Measurements from ENCODE around the gene PIEZO2.

Gene PIEZO2

GRCh38 chr18:10896851-10897250 lies 252.5 kb downstream of the PIEZO2 start:
- Histone ChIP-seq H4K20me1 (ENCODE audit: low read depth, low read length) (no peaks in the 10 kb centered on the region), H3K4me2 (ENCODE audit: low read depth, low read length, poor library complexity, severe bottlenecking) (no peak overlapping the region), H3K9me3 (ENCODE audit: insufficient read depth, low read length) (no peaks in the 10 kb centered on the region), H3K79me2 (ENCODE audit: insufficient read depth, low read length) (no peaks in the 10 kb centered on the region), H3K36me3 (ENCODE audit: low read length) (no peaks in the 10 kb centered on the region), H3F3A (ENCODE audit: insufficient read depth) (no peaks in the 10 kb centered on the region), H3K27me3 (ENCODE audit: low read length) (no peaks in the 10 kb centered on the region), H2AFZ (ENCODE audit: low read depth, low read length, severe bottlenecking) (no peak overlapping the region), H3K9ac (ENCODE audit: low read length) (no peak overlapping the region), H3K9me2 (replicated peaks; ENCODE audit: insufficient read depth, low read length) (no peaks in the 10 kb centered on the region), H3K27ac (ENCODE audit: low read depth, low read length) (no peak overlapping the region), H3K4me3 (ENCODE audit: insufficient read depth, low read length, poor library complexity, severe bottlenecking) (no peak overlapping the region)
- TF ChIP-seq EZH2phosphoT487 (conservative IDR thresholded peaks at IDR 0.05; ENCODE audit: low read length), result no peak
- TF ChIP-seq CTCF (IDR thresholded peaks at IDR 0.05; ENCODE audit: insufficient read depth, low read length, poor library complexity, severe bottlenecking), result no peak

- TF ChIP-seq CTCF (IDR thresholded peaks at IDR 0.05; ENCODE audit: insufficient read depth, low read length, poor library complexity, severe bottlenecking) (no peak), EZH2phosphoT487 (conservative IDR thresholded peaks at IDR 0.05; ENCODE audit: low read length) (no peak)
- Histone ChIP-seq H2AFZ (ENCODE audit: low read depth, low read length, severe bottlenecking) (no peak overlapping the region), H3K9me2 (replicated peaks; ENCODE audit: insufficient read depth, low read length) (no peaks in the 10 kb centered on the region), H3K79me2 (ENCODE audit: insufficient read depth, low read length) (no peaks in the 10 kb centered on the region), H3F3A (ENCODE audit: insufficient read depth) (no peaks in the 10 kb centered on the region), H3K9ac (ENCODE audit: low read length) (no peak overlapping the region), H3K27me3 (ENCODE audit: low read length) (no peaks in the 10 kb centered on the region), H3K4me2 (ENCODE audit: low read depth, low read length, poor library complexity, severe bottlenecking) (no peak overlapping the region), H3K9me3 (ENCODE audit: insufficient read depth, low read length) (no peaks in the 10 kb centered on the region), H3K4me3 (ENCODE audit: insufficient read depth, low read length, poor library complexity, severe bottlenecking) (no peak overlapping the region), H4K20me1 (ENCODE audit: low read depth, low read length) (no peaks in the 10 kb centered on the region), H3K36me3 (ENCODE audit: low read length) (no peaks in the 10 kb centered on the region), H3K27ac (ENCODE audit: low read depth, low read length) (no peak overlapping the region)
Measured at GRCh38 chr18:10895976-10896375, 253.4 kb downstream of the PIEZO2 start.

GRCh38 chr18:10894501-10894900 lies 254.9 kb downstream of the PIEZO2 start:
- Histone ChIP-seq H3K27me3 (ENCODE audit: low read length) (no peaks in the 10 kb centered on the region), H3K9me3 (ENCODE audit: insufficient read depth, low read length) (no peaks in the 10 kb centered on the region), H4K20me1 (ENCODE audit: low read depth, low read length) (no peaks in the 10 kb centered on the region), H3K4me2 (ENCODE audit: low read depth, low read length, poor library complexity, severe bottlenecking) (no peak overlapping the region), H3K4me3 (ENCODE audit: insufficient read depth, low read length, poor library complexity, severe bottlenecking) (no peak overlapping the region), H3K9me2 (replicated peaks; ENCODE audit: insufficient read depth, low read length) (no peaks in the 10 kb centered on the region), H3K36me3 (ENCODE audit: low read length) (no peaks in the 10 kb centered on the region), H3K79me2 (ENCODE audit: insufficient read depth, low read length) (no peaks in the 10 kb centered on the region), H2AFZ (ENCODE audit: low read depth, low read length, severe bottlenecking) (no peak overlapping the region), H3K9ac (ENCODE audit: low read length) (no peak overlapping the region), H3F3A (ENCODE audit: insufficient read depth) (no peaks in the 10 kb centered on the region), H3K27ac (ENCODE audit: low read depth, low read length) (no peak overlapping the region)
- TF ChIP-seq EZH2phosphoT487 (conservative IDR thresholded peaks at IDR 0.05; ENCODE audit: low read length) (no peak), CTCF (IDR thresholded peaks at IDR 0.05; ENCODE audit: insufficient read depth, low read length, poor library complexity, severe bottlenecking) (no peak)

Data from SU-DHL-6 (cell line).